NCI-H2227 (cell line): ENCODE measurements around the gene LEFTY1.

ENCODE experiments used
- DNase-seq: peaks from one replicate; lab custom pipeline; 2025; ENCODE audit not compliant: unreplicated experiment; lab: John Stamatoyannopoulos, UW

LEFTY1 gene

DNA sequence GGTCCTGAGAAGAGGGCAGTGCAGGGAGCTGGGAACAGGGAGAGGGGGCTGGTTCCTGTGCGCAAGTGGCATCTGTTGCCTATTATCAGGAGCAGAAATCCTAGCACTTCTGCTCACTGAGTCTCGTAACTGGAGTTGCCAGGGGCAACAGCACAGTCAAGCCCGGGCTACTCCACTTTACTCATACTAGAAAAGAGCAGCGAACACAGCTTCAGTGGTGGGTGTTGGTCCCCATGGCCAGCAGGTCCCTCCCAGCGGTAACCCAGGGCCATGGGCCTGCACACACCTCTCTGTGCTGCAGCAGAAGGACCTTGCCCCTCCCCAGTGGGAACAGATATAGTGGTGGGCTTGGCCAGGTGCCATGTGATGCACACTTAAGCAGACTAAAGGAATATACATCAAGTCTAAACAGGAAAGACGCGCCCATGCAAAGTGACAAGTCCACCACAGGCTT, 26.6 kb upstream of the LEFTY1 start:
- DNase-seq: peak; percentile 24

DNA sequence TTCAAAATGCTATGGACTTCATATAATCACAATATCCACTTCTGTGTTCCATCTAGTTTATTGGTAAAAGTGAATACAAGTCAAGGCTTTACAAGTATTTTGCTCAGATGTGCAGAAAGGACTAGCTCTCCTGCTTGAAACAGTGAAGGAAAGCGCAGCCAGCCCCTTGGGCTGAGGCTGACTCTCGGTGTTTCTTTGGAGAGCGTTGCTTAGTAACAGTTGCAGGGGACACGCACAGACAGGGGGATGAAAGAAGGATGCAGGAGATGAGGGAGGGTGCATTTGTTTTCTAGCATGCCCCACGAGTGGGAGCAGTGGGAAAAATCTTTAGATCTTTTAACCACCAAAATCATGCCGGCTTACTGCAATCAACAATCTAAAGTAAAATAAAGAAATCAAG, 26.0 kb upstream of the LEFTY1 start:
- peak; percentile 6 for DNase-seq

DNA sequence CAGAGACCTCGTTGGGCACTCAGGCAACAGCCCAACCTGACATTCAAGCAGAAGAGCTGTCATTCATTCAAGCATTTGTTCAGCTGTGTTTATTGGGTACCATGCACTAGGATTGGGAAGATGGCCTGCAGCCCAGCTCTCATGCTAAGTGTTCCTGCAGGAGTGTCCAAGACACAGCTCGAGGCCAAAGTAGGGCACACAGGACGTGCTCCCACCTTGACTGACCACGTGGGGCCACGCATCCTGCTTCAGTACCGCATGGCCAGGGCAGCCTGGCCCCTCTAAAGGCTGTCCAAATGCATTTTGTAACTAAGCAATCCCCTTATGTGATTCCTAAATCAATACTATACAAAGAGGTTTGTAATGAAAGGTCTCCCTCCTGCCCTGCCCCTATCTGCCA, 25.4 kb upstream of the LEFTY1 start:
- DNase-seq: no peak

DNA sequence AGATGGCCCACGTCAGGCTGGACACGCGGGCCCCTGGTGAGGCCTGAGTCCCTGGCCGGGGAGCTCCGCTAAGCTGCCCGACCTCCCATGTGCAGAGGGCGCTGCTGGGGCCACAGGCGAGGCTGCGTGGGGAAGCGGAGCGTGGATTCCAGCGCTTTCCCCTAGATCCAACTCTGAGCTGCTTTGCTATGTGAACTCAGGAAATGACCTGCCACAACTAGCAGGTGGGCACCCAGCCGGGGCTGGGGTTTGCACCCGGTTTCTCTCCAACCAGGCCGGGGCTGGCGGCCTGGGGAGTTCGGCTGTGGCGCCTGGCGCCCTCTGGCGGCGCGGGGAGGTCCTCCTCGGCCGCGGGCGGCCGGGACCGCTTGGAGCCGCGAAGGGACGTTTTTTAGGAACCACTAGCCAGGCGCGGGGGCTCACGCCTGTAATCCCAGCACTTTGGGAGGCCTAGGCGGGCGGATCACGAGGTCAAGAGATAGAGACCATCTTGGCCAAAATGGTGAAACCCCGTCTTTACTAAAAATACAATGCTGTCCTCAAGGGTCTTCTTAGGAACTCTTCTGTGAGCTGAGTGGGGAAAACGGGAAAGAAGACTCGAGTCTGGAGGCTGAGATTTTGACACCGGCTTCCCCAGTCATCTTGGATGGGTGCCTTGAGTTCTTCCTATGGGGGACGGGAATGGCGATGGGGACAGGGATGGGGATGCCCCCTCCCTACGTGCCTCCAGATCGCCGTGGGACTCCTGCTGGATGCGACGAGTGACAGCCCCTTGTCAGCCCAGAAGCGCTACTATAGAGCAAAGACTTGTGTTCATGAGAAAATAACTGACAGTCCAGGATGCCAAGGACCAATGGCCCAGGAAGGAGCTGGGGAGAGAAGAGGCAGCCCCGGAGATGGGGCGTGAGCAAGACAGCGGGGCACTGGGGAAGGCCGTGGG, 22.5 kb upstream of the LEFTY1 start:
- no peak for DNase-seq

DNA sequence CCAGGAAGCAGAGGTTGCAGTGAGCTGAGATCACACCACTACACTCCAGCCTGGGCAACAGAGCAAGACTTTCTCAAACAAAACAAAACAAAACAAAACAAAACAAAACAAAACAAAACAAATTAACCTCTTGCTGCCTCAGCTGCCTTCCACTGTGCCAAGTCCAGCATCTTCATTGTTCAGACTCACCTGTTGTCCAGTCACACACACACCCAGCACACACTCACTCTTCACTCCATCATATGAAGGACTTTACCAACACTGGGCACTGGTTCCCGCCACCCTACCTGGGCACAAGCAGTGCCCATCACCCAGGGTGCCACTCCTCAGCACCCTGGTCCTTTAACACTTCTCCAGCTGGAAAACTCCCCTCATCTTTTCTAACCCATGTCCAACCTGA, 20.5 kb upstream of the LEFTY1 start:
- DNase-seq: no peak

DNA sequence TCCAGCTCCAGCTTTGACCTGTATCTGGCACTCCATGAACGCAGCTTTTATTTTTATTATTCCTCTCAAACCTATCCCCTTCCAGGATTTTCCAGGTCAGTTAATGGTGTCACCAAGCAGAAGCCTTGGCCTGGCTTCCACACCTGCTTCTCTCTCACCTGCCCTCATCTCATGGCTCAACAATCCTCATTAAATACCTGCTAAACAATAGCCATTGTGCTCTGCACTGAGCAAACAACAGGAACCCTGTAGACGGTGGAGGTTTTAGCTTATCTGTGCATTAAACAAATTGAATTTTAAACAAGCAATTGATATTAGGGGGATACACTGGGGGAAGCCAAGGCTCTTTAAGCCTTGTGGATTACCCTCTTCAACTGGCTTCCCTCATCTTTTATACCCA, 19.8 kb upstream of the LEFTY1 start:
- no peak for DNase-seq

DNA sequence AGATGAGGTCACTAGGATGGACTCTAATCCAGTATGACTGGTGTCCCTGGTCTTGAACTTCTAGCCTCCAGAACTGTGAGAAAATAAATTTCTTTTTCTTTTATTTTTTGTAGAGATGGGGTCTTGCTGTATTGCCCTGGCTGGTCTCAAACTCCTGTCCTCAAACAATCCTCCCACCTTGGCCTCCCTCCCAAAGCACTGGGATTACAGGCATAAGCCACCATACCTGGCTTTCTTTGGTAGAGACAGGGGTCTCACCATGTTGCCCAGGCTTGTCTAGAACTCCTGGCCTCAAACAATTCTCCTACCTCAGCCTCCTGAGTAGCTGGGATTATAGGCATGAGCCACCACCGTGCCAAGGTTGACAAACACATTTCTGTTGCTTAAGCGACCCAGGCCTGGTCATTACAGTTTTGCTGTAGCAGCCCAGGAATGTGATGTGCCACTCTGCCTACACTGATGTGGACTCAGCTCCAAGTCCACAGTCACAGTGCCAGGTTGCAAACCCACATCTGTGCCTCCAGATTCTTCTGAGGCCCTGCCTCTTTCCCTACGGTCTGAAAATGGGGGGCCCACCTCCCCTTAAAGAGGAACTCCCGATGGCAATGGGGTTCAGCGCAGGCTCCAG, 19.2 kb upstream of the LEFTY1 start:
- DNase-seq: no peak

DNA sequence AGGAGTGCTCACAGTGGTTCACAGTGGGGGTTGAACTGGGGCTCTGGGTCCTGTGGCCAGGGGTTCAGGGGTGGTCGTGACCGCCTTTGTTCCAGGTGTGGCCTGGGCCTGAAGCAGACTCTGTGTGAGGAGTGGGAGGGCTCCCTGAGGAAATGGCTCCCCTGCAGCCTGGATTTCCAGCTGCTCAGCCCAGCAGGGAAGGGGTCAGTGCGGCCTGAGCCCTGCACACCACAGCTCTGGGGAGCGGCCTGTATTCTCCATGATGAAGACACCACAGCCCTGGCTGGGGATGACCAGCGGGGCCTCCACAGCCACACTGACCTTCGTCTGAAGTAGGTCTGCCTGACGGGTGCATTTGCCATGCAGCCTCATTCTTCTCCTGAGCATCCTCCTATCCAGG, 18.4 kb upstream of the LEFTY1 start:
- DNase-seq: no peak

DNA sequence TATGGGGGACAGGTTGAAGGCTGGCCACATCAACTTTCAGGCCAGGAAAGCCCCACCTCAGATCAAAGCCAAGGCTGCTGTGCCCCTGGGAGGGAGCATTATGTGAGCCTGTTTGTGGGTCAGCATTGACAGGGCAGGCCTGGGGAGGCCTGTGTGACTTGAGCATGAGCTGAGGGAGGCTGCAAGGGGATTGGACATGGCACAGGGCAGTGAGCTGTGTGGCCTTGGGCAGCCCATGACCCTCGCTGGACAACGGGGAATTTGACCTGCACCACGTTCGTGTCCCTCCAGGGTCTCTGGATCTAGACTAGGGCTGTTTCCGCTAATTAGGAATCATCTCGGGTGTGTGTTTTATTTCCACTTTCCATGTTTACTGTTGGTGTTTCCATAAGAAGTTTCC, 17.5 kb upstream of the LEFTY1 start:
- DNase-seq: no peak

DNA sequence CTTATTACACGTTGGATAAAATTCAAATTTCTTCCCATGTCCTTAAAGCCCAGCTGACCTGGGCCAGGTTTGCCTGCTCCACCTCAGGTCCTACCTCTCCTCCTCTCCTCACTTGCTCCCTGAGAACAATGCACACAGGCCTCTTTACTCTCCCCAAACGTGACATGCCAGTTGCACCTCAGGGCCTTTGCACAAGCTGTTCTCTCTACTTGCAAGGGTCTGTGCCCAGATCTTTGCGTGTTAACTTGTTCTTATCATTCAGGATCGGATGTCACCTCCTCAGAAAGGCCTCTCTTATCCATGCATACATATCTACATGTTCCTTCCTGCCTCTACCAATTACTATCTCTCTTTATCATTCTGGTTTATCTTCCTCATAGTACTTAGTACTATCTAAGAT, 14.7 kb upstream of the LEFTY1 start:
- no peak for DNase-seq

DNA sequence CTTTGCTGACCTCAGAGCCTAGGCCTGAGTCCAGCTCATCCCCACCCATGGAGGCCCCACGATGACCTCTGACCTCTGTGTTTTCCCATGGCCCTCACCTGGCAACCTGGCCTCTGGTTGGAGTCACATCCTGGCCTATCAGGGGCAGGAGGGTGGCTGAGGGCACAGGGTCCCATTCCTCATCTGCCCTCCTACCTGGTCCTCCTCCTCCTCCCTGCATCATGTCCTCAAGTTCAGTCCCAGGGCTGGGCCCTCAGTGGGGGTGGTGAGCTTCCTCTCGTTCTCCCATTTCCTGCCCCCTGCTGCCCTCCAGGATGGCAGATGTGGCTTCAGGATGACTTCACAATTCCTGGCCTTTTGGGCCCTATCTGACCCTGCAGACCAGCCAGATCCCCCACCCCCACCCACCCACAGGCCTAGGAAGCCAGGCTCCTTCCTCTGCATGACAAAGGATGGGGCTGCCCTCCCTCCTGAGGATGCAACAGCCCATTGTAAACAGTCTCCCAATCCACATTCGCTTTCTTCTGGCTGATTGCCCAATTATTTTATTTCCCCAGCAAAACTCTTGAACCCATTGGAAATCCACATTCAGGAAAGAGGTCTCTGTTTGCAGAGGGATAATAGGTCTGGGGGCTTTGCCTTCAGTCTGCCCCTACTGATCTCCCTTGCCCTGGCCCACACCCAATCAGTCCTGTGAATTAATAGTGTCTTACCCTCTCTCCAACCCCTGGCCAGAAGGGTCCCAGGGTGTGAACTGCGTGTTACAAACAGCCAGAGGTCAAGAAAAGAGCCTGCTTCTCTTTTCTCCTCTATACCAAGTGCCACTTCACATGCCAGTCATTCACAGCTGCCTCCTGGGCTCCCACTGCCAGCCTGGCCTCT, 10.3 kb upstream of the LEFTY1 start:
- no peak for DNase-seq

DNA sequence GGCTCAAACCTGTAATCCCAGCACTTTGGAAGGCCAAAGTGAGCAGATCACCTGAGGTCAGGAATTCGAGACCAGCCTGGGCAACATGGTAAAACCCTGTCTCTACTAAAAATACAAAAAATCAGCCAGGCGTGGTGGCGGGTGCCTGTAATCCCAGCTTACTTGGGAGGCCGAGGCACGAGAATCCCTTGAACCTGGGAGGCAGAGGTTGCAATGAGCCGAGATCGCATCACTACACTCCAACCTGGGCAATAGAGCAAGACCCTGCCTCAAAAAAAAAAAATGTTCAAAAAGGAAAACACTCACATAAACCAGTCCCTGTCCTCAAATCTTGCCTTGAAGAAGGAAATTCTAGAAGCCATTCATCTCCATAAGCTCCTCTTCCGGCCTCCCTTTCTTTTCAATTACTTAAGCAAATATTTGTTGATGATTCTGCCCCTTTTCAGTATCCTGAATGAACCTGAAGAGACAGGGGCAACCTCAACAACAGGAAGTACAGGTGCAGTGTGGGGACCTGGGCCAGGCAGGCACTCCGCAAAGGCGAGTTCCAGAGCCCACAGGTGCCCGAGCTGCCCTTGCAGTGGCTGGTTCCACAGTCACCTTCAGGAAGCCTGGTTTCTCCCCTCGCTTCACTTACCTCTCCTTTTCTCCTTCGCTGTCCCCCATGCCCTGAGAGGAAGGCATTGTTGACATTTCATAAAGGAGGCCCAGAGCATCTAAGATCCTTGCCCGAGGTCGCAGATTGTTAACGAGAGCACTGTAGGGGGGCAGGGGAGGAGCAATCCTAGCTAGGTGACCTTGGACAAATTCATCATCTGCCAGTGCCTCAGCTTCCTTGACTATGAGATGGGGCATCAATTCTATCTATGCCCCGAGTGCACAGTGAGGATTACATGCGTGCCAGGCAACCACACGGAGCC, 8.9 kb upstream of the LEFTY1 start:
- DNase-seq: no peak

DNA sequence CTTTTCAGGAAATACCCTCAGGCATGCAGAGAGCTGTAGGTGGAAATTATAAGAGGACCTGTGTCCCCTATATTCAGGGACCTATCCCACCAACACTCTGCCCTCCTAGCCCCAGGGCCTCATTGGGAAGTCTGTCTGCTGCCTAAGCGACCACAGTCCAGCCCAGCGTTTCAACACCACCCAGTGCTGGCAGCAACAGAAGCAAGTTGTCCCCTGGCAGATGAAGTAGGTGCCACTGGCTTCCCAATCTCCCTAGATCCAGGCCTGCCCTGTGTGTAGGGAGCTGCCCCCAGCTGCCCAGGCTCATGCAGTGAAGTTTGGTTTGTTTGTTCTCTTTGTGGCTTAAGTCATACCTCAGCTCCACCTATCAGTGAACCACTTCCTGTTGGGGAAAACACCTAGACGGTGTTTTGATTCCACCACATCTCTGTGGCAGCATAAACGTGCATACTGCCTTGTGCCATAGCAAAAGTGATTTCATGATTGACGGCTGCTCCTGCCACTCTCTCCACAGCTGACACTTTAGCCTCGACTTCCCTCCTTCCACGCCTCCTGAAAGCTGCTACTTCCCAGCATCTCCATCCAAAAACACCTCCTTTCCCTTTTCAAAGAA, 8.1 kb upstream of the LEFTY1 start:
- DNase-seq: no peak

DNA sequence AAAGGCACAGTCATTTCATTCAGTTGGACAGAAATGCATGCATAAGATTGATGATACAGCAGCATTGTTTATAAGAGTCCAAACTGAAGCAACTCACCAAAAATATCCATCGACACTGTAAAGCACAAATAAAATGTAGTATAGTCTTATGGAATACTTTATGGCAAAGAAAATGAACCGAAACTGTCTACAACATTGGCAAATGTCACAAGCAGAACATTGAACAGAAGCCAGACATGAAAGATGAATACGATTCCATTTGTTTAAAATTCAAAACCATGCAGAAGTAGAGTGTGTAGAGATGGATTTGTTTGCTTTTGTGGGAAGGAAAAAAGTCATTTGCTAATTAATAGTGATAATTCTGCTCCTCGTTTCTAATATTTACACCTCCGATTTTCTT, 7.5 kb upstream of the LEFTY1 start:
- no peak for DNase-seq

DNA sequence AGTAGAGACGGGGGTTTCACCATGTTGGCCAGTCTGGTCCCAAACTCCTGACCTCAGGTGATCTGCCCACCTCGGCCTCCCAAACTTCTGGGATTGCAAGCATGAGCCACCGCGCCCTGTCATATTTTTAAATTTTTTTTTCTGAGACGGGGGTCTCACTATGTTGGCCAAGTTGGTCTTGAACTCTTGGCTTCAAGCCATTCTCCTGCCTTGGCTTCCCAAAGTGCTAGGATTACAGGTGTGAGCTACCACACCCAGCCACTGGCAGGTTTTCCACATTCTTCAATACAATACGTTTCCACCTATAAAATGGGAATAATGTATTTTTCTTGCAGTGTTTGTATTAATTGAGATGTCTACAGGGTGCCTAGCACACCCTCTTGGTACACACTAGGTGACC, 3.4 kb upstream of the LEFTY1 start:
- DNase-seq: no peak

DNA sequence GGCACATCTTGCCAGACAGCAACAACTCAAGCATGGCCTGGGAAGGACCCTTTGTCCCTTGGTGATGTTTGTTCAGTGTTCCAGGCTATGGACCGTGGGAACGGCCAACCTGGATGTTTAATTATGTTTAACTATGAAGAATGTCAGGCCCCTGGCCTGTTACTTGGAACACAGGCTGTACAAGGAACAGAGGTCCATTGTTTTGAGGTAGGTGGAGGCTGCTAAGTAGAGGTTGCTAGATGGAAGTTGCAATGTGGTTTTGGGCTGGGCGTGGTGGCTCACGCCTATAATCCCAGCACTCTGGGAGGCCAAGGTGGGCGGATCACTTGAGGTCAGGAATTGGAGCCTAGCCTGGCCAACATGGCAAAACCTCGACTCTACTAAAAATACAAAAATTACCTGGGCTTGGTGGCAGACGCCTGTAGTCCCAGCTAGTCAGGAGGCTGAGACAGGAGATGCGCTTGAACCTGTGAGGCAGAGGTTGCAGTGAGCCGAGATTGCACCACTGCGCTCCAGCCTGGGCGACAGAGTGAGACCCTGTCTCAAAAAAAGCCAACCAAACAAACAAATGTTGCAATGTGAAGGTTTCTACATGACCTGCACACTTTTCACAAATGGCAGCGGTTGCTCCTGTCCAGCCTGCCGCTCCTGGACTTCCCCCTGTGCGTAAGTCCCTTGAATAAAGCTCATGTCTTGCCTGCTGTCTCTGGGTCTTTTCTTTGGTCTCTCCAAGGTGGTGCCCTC, 2.5 kb upstream of the LEFTY1 start:
- DNase-seq: no peak

DNA sequence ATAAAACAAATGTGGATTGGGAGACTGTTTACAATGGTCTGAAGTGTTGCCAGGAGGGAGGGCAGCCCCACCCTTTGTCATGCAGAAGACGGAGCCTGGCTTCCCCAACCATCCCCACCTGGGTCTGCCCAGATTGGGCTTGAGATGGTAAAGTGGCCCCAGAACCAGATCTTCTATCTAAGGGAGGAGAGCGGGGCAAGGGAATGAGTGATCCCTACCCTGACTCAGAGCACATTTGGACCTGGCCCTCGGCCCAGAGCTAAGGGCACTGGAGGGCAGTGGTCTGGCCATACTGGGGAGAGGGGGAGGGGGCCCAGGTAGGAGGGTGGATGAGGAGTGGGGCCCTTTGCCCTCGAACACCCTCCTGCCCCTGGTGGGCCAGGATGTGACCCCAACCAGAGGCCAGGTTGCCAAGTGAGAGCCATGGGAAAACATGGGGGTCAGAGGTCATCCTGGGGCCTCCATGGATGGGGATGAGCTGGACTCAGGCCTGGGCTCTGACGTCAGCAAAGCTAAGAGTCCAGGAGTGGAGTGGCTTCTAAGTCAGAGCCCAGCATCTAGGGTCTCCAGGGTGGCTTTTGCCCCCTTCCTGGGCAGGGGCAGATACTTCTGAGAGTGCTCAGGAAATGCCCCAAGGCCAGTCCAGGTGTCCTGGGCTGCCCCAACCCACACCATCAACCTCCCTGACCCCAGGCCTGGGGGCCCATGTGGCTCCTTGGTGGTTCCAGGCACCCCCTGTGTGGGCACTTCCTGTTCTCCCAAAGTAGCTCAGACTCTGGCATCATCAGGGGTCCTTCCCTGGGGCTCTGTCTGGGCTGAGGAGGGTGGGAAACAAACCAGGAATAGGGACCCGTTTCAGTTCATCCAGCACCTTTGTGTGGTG, 1.6 kb upstream of the LEFTY1 start:
- DNase-seq: no peak

DNA sequence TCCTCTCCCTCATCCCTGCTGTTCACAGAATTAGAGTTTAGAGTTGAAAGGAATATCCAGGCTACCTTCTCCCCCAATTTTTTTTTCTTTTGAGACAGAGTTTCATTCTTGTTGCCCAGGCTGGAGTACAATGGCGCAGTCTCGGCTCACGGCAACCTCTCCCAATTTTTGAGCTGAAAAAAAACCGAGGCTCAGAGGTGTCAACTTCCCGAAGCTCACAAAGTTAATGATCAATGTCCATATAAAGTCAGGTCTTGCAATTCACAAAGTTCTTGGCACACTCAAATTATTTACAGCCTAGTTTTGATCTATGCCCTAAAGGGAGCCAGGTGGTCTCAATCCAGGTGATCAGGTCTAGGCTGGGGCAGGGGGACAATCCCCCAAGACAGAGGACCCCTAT, 797 bp upstream of the LEFTY1 start:
- no peak for DNase-seq
